Loucy (cell line): ENCODE results near the gene HIVEP2.

Experiments used
- H2AFZ ChIP-seq: fragments of 200-600 bp; sonication (generic); 2 replicates; pipeline ENCODE4 v1.6.0; 2016; ENCODE audit warnings: antibody characterized with exemption, mild to moderate bottlenecking, low read length, moderate library complexity
- H3F3A ChIP-seq: fragments of 200-600 bp; 2 replicates; pipeline ENCODE4 v1.6.0; 2016; ENCODE audit warnings: antibody characterized with exemption, low read depth, mild to moderate bottlenecking
- H3K27me3 ChIP-seq: fragments of 200-600 bp; sonication (generic); 2 replicates; pipeline ENCODE4 v1.6.1; 2014; ENCODE audit warnings: low read length, mild to moderate bottlenecking; ENCODE audit not compliant: insufficient read depth, poor library complexity, severe bottlenecking
- H3K36me3 ChIP-seq: fragments of 200-600 bp; sonication (generic); 2 replicates; pipeline ENCODE4 v1.6.1; 2016; ENCODE audit warnings: low read length; ENCODE audit not compliant: insufficient read depth
- H3K4me1 ChIP-seq: fragments of 200-600 bp; sonication (generic); 2 replicates; pipeline ENCODE4 v1.5.1; 2014; ENCODE audit warnings: low read length, mild to moderate bottlenecking; ENCODE audit not compliant: insufficient read depth, poor library complexity, severe bottlenecking
- H3K4me2 ChIP-seq: fragments of 200-600 bp; sonication (generic); 2 replicates; pipeline ENCODE4 v1.6.0; 2014; ENCODE audit warnings: antibody characterized with exemption, low read length, low read depth, mild to moderate bottlenecking; ENCODE audit not compliant: poor library complexity, severe bottlenecking
- H3K4me3 ChIP-seq: fragments of 200-600 bp; sonication (generic); 2 replicates; pipeline ENCODE4 v1.5.1; 2014; ENCODE audit warnings: low read length, mild to moderate bottlenecking, mixed read lengths; ENCODE audit not compliant: poor library complexity, severe bottlenecking
- H3K79me2 ChIP-seq: fragments of 200-600 bp; sonication (generic); 2 replicates; pipeline ENCODE4 v1.6.1; 2014; ENCODE audit warnings: low read length; ENCODE audit not compliant: insufficient read depth
- H3K9ac ChIP-seq: fragments of 200-600 bp; sonication (generic); 2 replicates; pipeline ENCODE4 v1.6.0; 2014; ENCODE audit warnings: mild to moderate bottlenecking, low read depth, low read length, moderate library complexity; ENCODE audit not compliant: poor library complexity, severe bottlenecking
- H3K9me2 ChIP-seq: fragments of 200-600 bp; sonication (generic); replicated peaks from 2 replicates; pipeline ENCODE4 v1.6.1; 2016; ENCODE audit warnings: low read depth, low read length, mixed read lengths
- H3K9me3 ChIP-seq: fragments of 200-600 bp; sonication (generic); 2 replicates; pipeline ENCODE4 v1.6.1; 2014; ENCODE audit warnings: mild to moderate bottlenecking, antibody characterized with exemption, low read length, low read depth; ENCODE audit not compliant: insufficient read depth
- H4K20me1 ChIP-seq: fragments of 200-600 bp; sonication (generic); 2 replicates; pipeline ENCODE4 v1.6.0; 2014; ENCODE audit warnings: antibody characterized with exemption, low read length, mild to moderate bottlenecking; ENCODE audit not compliant: insufficient read depth, poor library complexity, severe bottlenecking
- CTCF ChIP-seq: fragments of 200-600 bp; sonication (generic); conservative IDR thresholded peaks from 2 replicates; pipeline ENCODE4 v1.5.1; 2014; ENCODE audit warnings: mild to moderate bottlenecking, antibody characterized with exemption, low read length
- EZH2phosphoT487 ChIP-seq: fragments of 200-600 bp; IDR thresholded peaks from 2 replicates; pipeline ENCODE4 v1.6.1; 2018; ENCODE audit warnings: antibody characterized with exemption, mild to moderate bottlenecking, moderate library complexity, borderline replicate concordance

Gene HIVEP2

GRCh38 chr6:142941018-142941417 is 4.0 kb downstream of the HIVEP2 start:
- no peak overlapping the region for H2AFZ ChIP-seq
- peaks cover 12% of the 10 kb centered on the region for H3F3A ChIP-seq
- H3K9me3 ChIP-seq, result no peaks in the 10 kb centered on the region
- H3K36me3 ChIP-seq, result no peaks in the 10 kb centered on the region
- H3K27me3 ChIP-seq, result no peaks in the 10 kb centered on the region
- H3K4me3 ChIP-seq, result peak overlapping the region; percentile 83
- H3K79me2 ChIP-seq, result peaks cover 86% of the 10 kb centered on the region
- peaks cover 40% of the 10 kb centered on the region for H4K20me1 ChIP-seq
- TF ChIP-seq CTCF (no peak), EZH2phosphoT487 (no peak)
- no peaks in the 10 kb centered on the region for H3K9me2 ChIP-seq
- H3K4me2 ChIP-seq, result peak overlapping the region; percentile 98
- peaks cover 57% of the 10 kb centered on the region for H3K4me1 ChIP-seq
- peak overlapping the region; percentile 91 for H3K9ac ChIP-seq

GRCh38 chr6:142940487-142940886 is 4.5 kb downstream of the HIVEP2 start:
- Histone ChIP-seq H2AFZ (no peak overlapping the region), H3K4me3 (peak overlapping the region; percentile 83), H3K9me3 (no peaks in the 10 kb centered on the region), H3K79me2 (peaks cover 86% of the 10 kb centered on the region), H3K9me2 (no peaks in the 10 kb centered on the region), H3K27me3 (no peaks in the 10 kb centered on the region), H3F3A (peaks cover 12% of the 10 kb centered on the region), H3K4me1 (peaks cover 60% of the 10 kb centered on the region), H3K9ac (peak overlapping the region; percentile 91), H3K4me2 (peak overlapping the region; percentile 98), H4K20me1 (peaks cover 40% of the 10 kb centered on the region), H3K36me3 (no peaks in the 10 kb centered on the region)
- TF ChIP-seq CTCF (no peak), EZH2phosphoT487 (no peak)

GRCh38 chr6:142938510-142938909 is 6.5 kb downstream of the HIVEP2 start:
- H3K79me2 ChIP-seq, result peaks cover 100% of the 10 kb centered on the region

More at GRCh38 chr6:142938510-142938909, 6.5 kb downstream of the HIVEP2 start:
- Histone ChIP-seq H3K9me3 (no peaks in the 10 kb centered on the region), H3K36me3 (no peaks in the 10 kb centered on the region), H3K4me3 (peak overlapping the region; percentile 55), H3K9ac (peak overlapping the region; percentile 91), H4K20me1 (peaks cover 40% of the 10 kb centered on the region), H3K4me1 (peaks cover 79% of the 10 kb centered on the region), H3K9me2 (no peaks in the 10 kb centered on the region), H3F3A (peaks cover 7% of the 10 kb centered on the region), H3K4me2 (peak overlapping the region; percentile 98), H2AFZ (no peak overlapping the region), H3K27me3 (no peaks in the 10 kb centered on the region)
- no peak for TF ChIP-seq CTCF
- TF ChIP-seq EZH2phosphoT487, result no peak
